Panc1 (cell line): ENCODE results near the gene FBLIM1.

Experiments used
- POLR2AphosphoS5 ChIP-seq: IDR thresholded peaks from 2 replicates; pipeline ENCODE4 v1.6.1; 2012; ENCODE audit warnings: mild to moderate bottlenecking, low read depth, low read length, moderate library complexity
- SIN3A ChIP-seq: IDR thresholded peaks from 2 replicates; pipeline ENCODE4 v1.6.1; 2012; ENCODE audit warnings: low read depth, mild to moderate bottlenecking, low read length, moderate library complexity, borderline replicate concordance; ENCODE audit not compliant: insufficient read depth
- TCF7L2 ChIP-seq: IDR thresholded peaks from 2 replicates; pipeline ENCODE4 v1.6.1; 2011; ENCODE audit warnings: mild to moderate bottlenecking, low read depth, low read length, inconsistent platforms
- TF ChIP-seq, protein P1 (sequence below): fragments of 450-650 bp; IDR thresholded peaks from 2 replicates; pipeline ENCODE4 v1.5.1; 2017; ENCODE audit warnings: mild to moderate bottlenecking
- TF ChIP-seq, protein P2 (sequence below), 2 experiments: IDR thresholded peaks; 2 replicates each; pipeline ENCODE4 v1.6.1; 2011 to 2012; ENCODE audit warnings: low read depth in 2 of 2, control low read depth in 1 of 2, low read length in 1 of 2, mild to moderate bottlenecking in 1 of 2, moderate library complexity in 1 of 2; ENCODE audit not compliant: insufficient read depth in 1 of 2

DNA sequence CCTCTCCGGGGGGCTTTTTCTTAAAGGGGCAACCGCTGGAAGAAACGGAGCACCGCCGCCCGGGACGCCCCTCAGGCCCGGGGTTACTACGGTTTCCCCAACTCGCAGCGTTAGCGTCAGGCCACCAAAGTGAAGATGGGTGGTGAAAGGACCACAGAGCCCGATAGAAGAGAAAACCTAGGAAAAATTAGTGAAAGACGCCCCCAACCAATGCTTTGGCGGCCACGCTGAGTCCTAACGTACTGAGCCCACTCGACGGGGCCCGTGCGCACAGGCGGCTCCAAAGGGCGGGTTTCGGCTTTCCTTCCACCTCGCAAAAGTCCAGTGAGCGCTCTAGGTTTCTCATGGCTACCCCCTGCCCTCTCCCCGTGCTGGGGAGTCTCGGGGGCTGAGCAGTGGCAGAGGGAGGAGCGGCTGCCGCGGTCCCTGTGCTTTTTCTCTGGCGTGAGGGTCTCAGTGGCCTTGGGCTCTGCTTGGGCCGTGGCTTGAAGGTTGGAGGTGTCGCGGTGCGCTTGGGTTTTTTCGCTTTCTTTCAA, 76.7 kb downstream of the FBLIM1 start:
- TF ChIP-seq POLR2AphosphoS5 (no peak), SIN3A (no peak), TCF7L2 (no peak)
- TF ChIP-seq, protein P1, sequence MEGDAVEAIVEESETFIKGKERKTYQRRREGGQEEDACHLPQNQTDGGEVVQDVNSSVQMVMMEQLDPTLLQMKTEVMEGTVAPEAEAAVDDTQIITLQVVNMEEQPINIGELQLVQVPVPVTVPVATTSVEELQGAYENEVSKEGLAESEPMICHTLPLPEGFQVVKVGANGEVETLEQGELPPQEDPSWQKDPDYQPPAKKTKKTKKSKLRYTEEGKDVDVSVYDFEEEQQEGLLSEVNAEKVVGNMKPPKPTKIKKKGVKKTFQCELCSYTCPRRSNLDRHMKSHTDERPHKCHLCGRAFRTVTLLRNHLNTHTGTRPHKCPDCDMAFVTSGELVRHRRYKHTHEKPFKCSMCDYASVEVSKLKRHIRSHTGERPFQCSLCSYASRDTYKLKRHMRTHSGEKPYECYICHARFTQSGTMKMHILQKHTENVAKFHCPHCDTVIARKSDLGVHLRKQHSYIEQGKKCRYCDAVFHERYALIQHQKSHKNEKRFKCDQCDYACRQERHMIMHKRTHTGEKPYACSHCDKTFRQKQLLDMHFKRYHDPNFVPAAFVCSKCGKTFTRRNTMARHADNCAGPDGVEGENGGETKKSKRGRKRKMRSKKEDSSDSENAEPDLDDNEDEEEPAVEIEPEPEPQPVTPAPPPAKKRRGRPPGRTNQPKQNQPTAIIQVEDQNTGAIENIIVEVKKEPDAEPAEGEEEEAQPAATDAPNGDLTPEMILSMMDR = no peak
- TF ChIP-seq, protein P2, sequence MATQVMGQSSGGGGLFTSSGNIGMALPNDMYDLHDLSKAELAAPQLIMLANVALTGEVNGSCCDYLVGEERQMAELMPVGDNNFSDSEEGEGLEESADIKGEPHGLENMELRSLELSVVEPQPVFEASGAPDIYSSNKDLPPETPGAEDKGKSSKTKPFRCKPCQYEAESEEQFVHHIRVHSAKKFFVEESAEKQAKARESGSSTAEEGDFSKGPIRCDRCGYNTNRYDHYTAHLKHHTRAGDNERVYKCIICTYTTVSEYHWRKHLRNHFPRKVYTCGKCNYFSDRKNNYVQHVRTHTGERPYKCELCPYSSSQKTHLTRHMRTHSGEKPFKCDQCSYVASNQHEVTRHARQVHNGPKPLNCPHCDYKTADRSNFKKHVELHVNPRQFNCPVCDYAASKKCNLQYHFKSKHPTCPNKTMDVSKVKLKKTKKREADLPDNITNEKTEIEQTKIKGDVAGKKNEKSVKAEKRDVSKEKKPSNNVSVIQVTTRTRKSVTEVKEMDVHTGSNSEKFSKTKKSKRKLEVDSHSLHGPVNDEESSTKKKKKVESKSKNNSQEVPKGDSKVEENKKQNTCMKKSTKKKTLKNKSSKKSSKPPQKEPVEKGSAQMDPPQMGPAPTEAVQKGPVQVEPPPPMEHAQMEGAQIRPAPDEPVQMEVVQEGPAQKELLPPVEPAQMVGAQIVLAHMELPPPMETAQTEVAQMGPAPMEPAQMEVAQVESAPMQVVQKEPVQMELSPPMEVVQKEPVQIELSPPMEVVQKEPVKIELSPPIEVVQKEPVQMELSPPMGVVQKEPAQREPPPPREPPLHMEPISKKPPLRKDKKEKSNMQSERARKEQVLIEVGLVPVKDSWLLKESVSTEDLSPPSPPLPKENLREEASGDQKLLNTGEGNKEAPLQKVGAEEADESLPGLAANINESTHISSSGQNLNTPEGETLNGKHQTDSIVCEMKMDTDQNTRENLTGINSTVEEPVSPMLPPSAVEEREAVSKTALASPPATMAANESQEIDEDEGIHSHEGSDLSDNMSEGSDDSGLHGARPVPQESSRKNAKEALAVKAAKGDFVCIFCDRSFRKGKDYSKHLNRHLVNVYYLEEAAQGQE (IDR thresholded peaks at IDR 0.05; ENCODE audit: insufficient read depth in 1 of 2, low read depth in 2 of 2, low read length in 1 of 2) = no peak
